K562 (cell line): Measurements from ENCODE around the gene PUS7. TPM values are rescaled to one million over a fixed set of nuclear protein-coding genes. Genes with fewer than 3 reads are reported as not detected.

Experiments
- ATAC-seq: fragments of 200-7000 bp; cut with Tn5 transposase; 3 replicates; pipeline ENCODE4 v1.9.1; 2020; ENCODE audit warnings: moderate library complexity
- BruUV-seq: library from RNA; stranded (reverse); fragments of 400-500 nt; replicated peaks from 2 replicates; lab custom pipeline; 2021; lab: Mats Ljungman, UMichigan
- CTCF ChIA-PET: fragments of 300-600 bp; formaldehyde crosslinking; extraction: SDS; loops from one replicate; lab custom pipeline; 2021; ENCODE audit warnings: low intra/inter-chr PET ratio; lab: Yijun Ruan, JAX
- POLR2A ChIA-PET: fragments of 300-600, 350-650 bp; sonication (Branson Sonifier 250); formaldehyde crosslinking; extraction: SDS; loops from one replicate; lab custom pipeline; 2021; ENCODE audit warnings: antibody characterized with exemption, inconsistent platforms; lab: Yijun Ruan, JAX
- DNase-seq, 4 experiments: peaks; one replicate each; pipeline versions ENCODE4 v3.0.0 to v3.0.0-alpha.2; 2011 to 2018; ENCODE audit warnings: low spot score in 3 of 4, mixed read lengths in 3 of 4; ENCODE audit errors: extremely low read depth in 1 of 4
- FAIRE-seq: peaks from 2 replicates; lab custom pipeline; 2011; peaks lifted over from hg19 to GRCh38; lab: Jason Lieb, UNC
- H2AFZ ChIP-seq: 2 replicates; pipeline ENCODE4 v1.6.0; 2011; ENCODE audit warnings: low read depth, low read length, control low read depth, inconsistent platforms
- H3K27ac ChIP-seq: fragments of 200-600 bp; 3 replicates; pipeline ENCODE4 v1.8.0; 2011; ENCODE audit warnings: low read depth, mild to moderate bottlenecking, control low read depth, inconsistent platforms, low read length, moderate library complexity, mixed read lengths; ENCODE audit errors: extremely low read depth
- H3K27me3 ChIP-seq, 2 experiments: fragments of 300-600 bp in 1 of 2; 2 replicates in 1 of 2; 3 replicates in 1 of 2; pipeline versions ENCODE4 v1.6.0 to v1.8.0; 2011; ENCODE audit warnings: inconsistent platforms in 2 of 2, low read length in 2 of 2, mild to moderate bottlenecking in 1 of 2, mixed read lengths in 1 of 2, moderate library complexity in 1 of 2; ENCODE audit not compliant: control insufficient read depth in 2 of 2, insufficient read depth in 2 of 2
- H3K36me3 ChIP-seq: fragments of 300-600 bp; 3 replicates; pipeline ENCODE4 v1.8.0; 2011; ENCODE audit warnings: mild to moderate bottlenecking, low read length, inconsistent platforms; ENCODE audit not compliant: control insufficient read depth, insufficient read depth
- H3K4me1 ChIP-seq, 2 experiments: fragments of 200-600 bp in 1 of 2; replicated peaks in 1 of 2; 2 replicates in 1 of 2; 3 replicates in 1 of 2; pipeline versions ENCODE4 v1.5.1 to v1.8.0; 2011; ENCODE audit warnings: inconsistent platforms in 2 of 2, low read length in 2 of 2, mild to moderate bottlenecking in 1 of 2, mixed read lengths in 1 of 2, moderate library complexity in 1 of 2; ENCODE audit not compliant: control insufficient read depth in 2 of 2, insufficient read depth in 2 of 2
- H3K4me2 ChIP-seq: 2 replicates; pipeline ENCODE4 v1.6.1; 2011; ENCODE audit warnings: low read length, control low read depth, inconsistent platforms, mixed read lengths; ENCODE audit not compliant: insufficient read depth
- H3K4me3 ChIP-seq: fragments of 200-600 bp; sonication (generic), shearing (Covaris generic); 2 replicates; pipeline ENCODE4 v1.5.1; 2016; ENCODE audit warnings: control low read depth, inconsistent platforms
- H3K79me2 ChIP-seq: fragments of 200-600 bp; 3 replicates; pipeline ENCODE4 v1.8.0; 2011; ENCODE audit warnings: low read length, inconsistent platforms; ENCODE audit not compliant: control insufficient read depth, insufficient read depth
- H3K9ac ChIP-seq, 2 experiments: 2 replicates each; pipeline versions ENCODE4 v1.6.0 to v1.6.1; 2011; ENCODE audit warnings: low read depth in 2 of 2, low read length in 2 of 2, control low read depth in 1 of 2, inconsistent platforms in 1 of 2, mild to moderate bottlenecking in 1 of 2, mixed read lengths in 1 of 2; ENCODE audit not compliant: insufficient read depth in 1 of 2
- H3K9me1 ChIP-seq: one replicate; pipeline ENCODE4 v1.6.0; 2011; ENCODE audit warnings: inconsistent platforms, mild to moderate bottlenecking, low read length, moderate library complexity; ENCODE audit not compliant: control insufficient read depth, insufficient read depth
- H3K9me3 ChIP-seq: replicated peaks from 2 replicates; pipeline ENCODE4 v1.5.1; 2011; ENCODE audit warnings: low read depth, low read length, inconsistent platforms; ENCODE audit not compliant: control insufficient read depth, insufficient read depth
- H4K20me1 ChIP-seq: replicated peaks from 2 replicates; pipeline ENCODE4 v1.6.1; 2011; ENCODE audit warnings: low read length, inconsistent platforms, mixed read lengths; ENCODE audit not compliant: control insufficient read depth, insufficient read depth
- BACH1 ChIP-seq: fragments of 200-800 bp; sonication (Bioruptor generic); IDR thresholded peaks from 2 replicates; pipeline ENCODE4 v1.6.1; 2016; ENCODE audit warnings: missing genetic modification characterization, missing compliant biosample characterization
- HMG20B ChIP-seq: fragments of 250-450 bp; sonication (Bioruptor Pico); IDR thresholded peaks from 2 replicates; pipeline ENCODE4 v1.5.0; 2021; ENCODE audit warnings: mild to moderate bottlenecking
- HNRNPH1 ChIP-seq: fragments of 200-400 bp; formaldehyde crosslinking; optimal IDR thresholded peaks from 2 replicates; pipeline ENCODE3; 2017; ENCODE audit warnings: low read depth, mild to moderate bottlenecking, low read length, moderate library complexity
- POU5F1 ChIP-seq: fragments of 150-350 bp; IDR thresholded peaks from 2 replicates; pipeline ENCODE4 v1.6.1; 2014; ENCODE audit warnings: borderline replicate concordance, low read length, low read depth, mild to moderate bottlenecking; ENCODE audit not compliant: partially characterized antibody
- SP2 ChIP-seq: IDR thresholded peaks from 2 replicates; pipeline ENCODE4 v1.6.1; 2011; ENCODE audit warnings: mild to moderate bottlenecking, low read depth, low read length, moderate library complexity; ENCODE audit not compliant: poor library complexity, severe bottlenecking; ENCODE audit errors: extremely low read depth
- ZBTB11 ChIP-seq, 3 experiments: fragments of 200-800 bp in 1 of 3; fragments of 250-450 bp in 1 of 3; fragments of 450-650 bp in 1 of 3; sonication (Bioruptor Pico) in 1 of 3; sonication (Bioruptor generic) in 1 of 3; formaldehyde crosslinking in 1 of 3; IDR thresholded peaks; 2 replicates each; pipeline versions ENCODE4 v1.6.1 to v1.8.0; 2016 to 2022; ENCODE audit warnings: mild to moderate bottlenecking in 2 of 3, missing genetic modification characterization in 2 of 3, missing compliant biosample characterization in 1 of 3, moderate library complexity in 1 of 3
- ZNF398 ChIP-seq: fragments of 250-450 bp; sonication (Bioruptor Pico); IDR thresholded peaks from 2 replicates; pipeline ENCODE4 v1.8.0; 2021; ENCODE audit warnings: moderate library complexity, mild to moderate bottlenecking, inconsistent platforms
- ZNF408 ChIP-seq: fragments of 250-450 bp; sonication (Bioruptor Pico); IDR thresholded peaks from 2 replicates; pipeline ENCODE4 v1.4.0; 2020; ENCODE audit warnings: low read depth, mild to moderate bottlenecking, moderate library complexity
- WGBS: fragments of 100-300 bp; shearing (Covaris generic); methylation state at CpG from one replicate; pipeline ENCODE4 v1.1.6; 2016; ENCODE audit warnings: low coverage, mixed read lengths; ENCODE audit not compliant: insufficient coverage; ENCODE audit errors: missing lambda C conversion rate; 5-methylcytosine and 5-hydroxymethylcytosine counted together
- in situ Hi-C: fragments of 300-500 bp; cut with MboI; formaldehyde crosslinking; loops from 4 replicates; pipeline ENCODE4 v1.15.0; 2018; ENCODE audit warnings: inconsistent platforms, mixed read lengths
- intact Hi-C: fragments of 100-400 bp; cut with micrococcal nuclease; formaldehyde crosslinking; loops from 2 replicates; pipeline ENCODE4 v1.14.2; 2022
- polyA plus RNA-seq, 8 experiments: library from polyadenylated mRNA; depleted of rRNA in 4 of 8; stranded (reverse) in 5 of 8; unstranded in 3 of 8; fragments of >200 nt; fragmentation: Nextera tagmentation in 2 of 8; fragmentation: Illumina TruSeq in 1 of 8; extraction: Ambion mirVana in 2 of 8; extraction: Trizol in 1 of 8; gene quantifications; 2 replicates each; pipeline versions ENCODE4 v1.2.1 to v1.2.3, GENCODE V29; 2011 to 2014; ENCODE audit warnings: inconsistent platforms in 1 of 8, missing spikeins in 1 of 8
- total RNA-seq, 7 experiments: library from RNA; depleted of rRNA in 6 of 7; stranded (reverse); fragments of >200 nt in 6 of 7; fragmentation: Illumina TruSeq in 2 of 7; extraction: Trizol in 2 of 7; gene quantifications; 2 replicates each; pipeline versions ENCODE4 v1.2.1 to v1.2.3, GENCODE V29; 2011 to 2021; ENCODE audit warnings: low replicate concordance in 1 of 7

PUS7 gene
- total and polyA plus RNA-seq, 9 of the 15 experiments (the other 6 are each of a cell fraction or from before 2014, with no cell fraction given), result 15.1 to 95.6 (median 63.2) TPM

- H3K4me2 ChIP-seq, result no peak overlapping the region
- no peak overlapping the region for H3K4me3 ChIP-seq
- H3K9ac ChIP-seq, result no peak overlapping the region
- in situ Hi-C loops, result no loop called here
- H3K9me3 ChIP-seq, result no peaks in the 10 kb centered on the region
- POLR2A ChIA-PET, result interaction anchor here (0.6 to 1.3 kb wide), 2 partner anchors 9 to 19 kb away, joined by 3 to 4 read pairs; no protein-coding TSS in a partner anchor
- no peak for ATAC-seq
- no peaks in the 10 kb centered on the region for H3K27me3 ChIP-seq
- no peak for FAIRE-seq
- peaks cover 58% of the 10 kb centered on the region for H3K36me3 ChIP-seq
- no peaks in the 10 kb centered on the region; a peak in 1 of 5 replicates for H3K4me1 ChIP-seq
- no peaks in the 10 kb centered on the region for H3K79me2 ChIP-seq
- H3K27ac ChIP-seq, result no peak overlapping the region
- H2AFZ ChIP-seq, result no peak overlapping the region
- BruUV-seq, result no TSS peak
- no peaks in the 10 kb centered on the region for H3K9me1 ChIP-seq
- 94% methylated on average over 8 of the region's 8 CpGs for WGBS
- TF ChIP-seq ZNF398 (CRISPR knock-in tag), result no peak
- no peak for TF ChIP-seq HNRNPH1
- no peak for TF ChIP-seq ZBTB11 (CRISPR knock-in tag; IDR thresholded peaks at IDR 0.05)
- no peak for TF ChIP-seq SP2
- TF ChIP-seq POU5F1, result no peak
- TF ChIP-seq BACH1 (tag), result no peak
- no peak for TF ChIP-seq ZNF408 (CRISPR knock-in tag)
- no peak for TF ChIP-seq HMG20B (CRISPR knock-in tag)
- TF ChIP-seq, all 486 proteins: peak for 0
- DNase-seq, result peak in 1 of 4 experiments; percentile 7
- no peaks in the 10 kb centered on the region for H4K20me1 ChIP-seq
- CTCF ChIA-PET, result no interaction called here
- intact Hi-C loops, result no loop called here
These were observed 64.3 kb downstream of the PUS7 start for GRCh38 chr7:105457619-105458225.
